Tongue (tissue), 2 donors: ENCODE data around the gene UGT2B7. TPM values are rescaled to one million over a fixed set of nuclear protein-coding genes. Genes with fewer than 3 reads are reported as not detected.
A peak's percentile ranks its signal among the peaks of the same experiment; 100 is the strongest.
"Not testable (repeated sequence)": the region's sequence is repeated elsewhere in the genome, so short reads cannot be mapped to it uniquely, and the experiment has no call there.

ENCODE experiments used
- DNase-seq: peaks from one replicate; pipeline ENCODE4 v3.0.0-alpha.2; 2015
- total RNA-seq: library from RNA; depleted of rRNA; stranded (reverse); fragments of >200 nt; gene quantifications from one replicate; pipeline ENCODE4 v1.2.3, GENCODE V29; 2014

Gene UGT2B7
- total RNA-seq = 0.92 TPM

- DNase-seq = no peak
Observed at GRCh38 chr4:69096111-69096656, at the start of gene UGT2B7. UGT2B7 (plus strand) TSS chr4:69096474; CDS start chr4:69096521, 47 bp downstream.

- no peak for DNase-seq
Observed at GRCh38 chr4:69049860-69050259, 46.4 kb upstream of the UGT2B7 start.

- DNase-seq = peak; percentile 18
Observed at GRCh38 chr4:69050853-69051575, 45.3 kb upstream of the UGT2B7 start.

- DNase-seq = no peak
Observed at GRCh38 chr4:69051576-69051943, 44.7 kb upstream of the UGT2B7 start.

- DNase-seq = not testable (repeated sequence)
Observed at GRCh38 chr4:69053309-69053885, 42.9 kb upstream of the UGT2B7 start.

GRCh38 chr4:69054033-69054432 lies 42.2 kb upstream of the UGT2B7 start:
- DNase-seq = not testable (repeated sequence)

- peak; percentile 2 for DNase-seq
Observed at GRCh38 chr4:69054578-69055200, 41.6 kb upstream of the UGT2B7 start.

GRCh38 chr4:69056150-69056549 lies 40.1 kb upstream of the UGT2B7 start:
- no peak for DNase-seq

- DNase-seq = no peak
Observed at GRCh38 chr4:69056921-69057550, 39.2 kb upstream of the UGT2B7 start.

GRCh38 chr4:69057620-69058409 lies 38.5 kb upstream of the UGT2B7 start:
- DNase-seq = peak; percentile 55

- DNase-seq = peak; percentile 1
Observed at GRCh38 chr4:69058410-69059059, 37.7 kb upstream of the UGT2B7 start.

- DNase-seq = no peak
Observed at GRCh38 chr4:69060651-69061308, 35.5 kb upstream of the UGT2B7 start.

- DNase-seq = no peak
Observed at GRCh38 chr4:69064391-69064790, 31.9 kb upstream of the UGT2B7 start.

GRCh38 chr4:69066945-69067344 lies 29.3 kb upstream of the UGT2B7 start:
- no peak for DNase-seq

GRCh38 chr4:69069085-69069484 lies 27.2 kb upstream of the UGT2B7 start:
- no peak for DNase-seq

- DNase-seq = no peak
Observed at GRCh38 chr4:69070590-69070989, 25.7 kb upstream of the UGT2B7 start.

- DNase-seq = no peak
Observed at GRCh38 chr4:69071286-69071685, 25.0 kb upstream of the UGT2B7 start.

- DNase-seq = no peak
Observed at GRCh38 chr4:69073375-69073774, 22.9 kb upstream of the UGT2B7 start.

GRCh38 chr4:69075061-69075792 lies 21.0 kb upstream of the UGT2B7 start:
- DNase-seq = no peak

- DNase-seq = no peak
Observed at GRCh38 chr4:69078852-69079251, 17.4 kb upstream of the UGT2B7 start.
